Astrocyte of the cerebellum (primary cell): ENCODE results near the gene NUB1.
A peak's percentile ranks its signal among the peaks of the same experiment; 100 is the strongest.

ENCODE experiments used
- DNase-seq: peaks from one replicate; pipeline ENCODE4 v3.0.0-alpha.2; 2011; ENCODE audit warnings: low read depth
- H3K4me3 ChIP-seq: 2 replicates; pipeline ENCODE4 v1.5.1; 2011; ENCODE audit warnings: mild to moderate bottlenecking, low read depth, low read length, moderate library complexity
- in situ Hi-C: cut with HindIII; loops from 2 replicates; pipeline ENCODE4 v1.10.0; 2017; ENCODE audit warnings: low sequenced_read_pairs
- TF ChIP-seq, protein P1 (sequence below): IDR thresholded peaks from 2 replicates; pipeline ENCODE4 v1.5.1; 2012; ENCODE audit warnings: low read length, low read depth, moderate library complexity, mild to moderate bottlenecking; ENCODE audit errors: missing control alignments

Gene NUB1

DNA sequence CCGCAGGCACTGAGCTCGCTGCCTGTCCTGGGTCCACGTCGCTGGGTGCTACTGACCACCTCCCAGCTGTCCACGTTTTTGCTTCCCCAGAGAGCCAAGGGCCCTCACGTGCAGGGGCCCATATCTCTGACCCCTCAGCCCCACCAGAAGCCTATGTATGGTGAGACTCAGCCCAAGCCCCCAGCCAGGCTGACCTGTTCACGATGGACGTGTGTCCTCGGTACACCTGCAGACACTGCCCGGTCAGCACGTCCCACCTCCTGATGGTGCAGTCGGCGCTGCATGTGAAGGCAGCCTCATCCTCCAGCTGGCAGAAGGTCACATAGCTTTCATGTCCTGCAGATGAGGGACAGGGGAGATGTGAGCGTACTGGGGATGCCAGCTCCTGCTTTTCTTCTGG, 58.3 kb downstream of the NUB1 start:
- no peak for DNase-seq
- TF ChIP-seq, protein P1, sequence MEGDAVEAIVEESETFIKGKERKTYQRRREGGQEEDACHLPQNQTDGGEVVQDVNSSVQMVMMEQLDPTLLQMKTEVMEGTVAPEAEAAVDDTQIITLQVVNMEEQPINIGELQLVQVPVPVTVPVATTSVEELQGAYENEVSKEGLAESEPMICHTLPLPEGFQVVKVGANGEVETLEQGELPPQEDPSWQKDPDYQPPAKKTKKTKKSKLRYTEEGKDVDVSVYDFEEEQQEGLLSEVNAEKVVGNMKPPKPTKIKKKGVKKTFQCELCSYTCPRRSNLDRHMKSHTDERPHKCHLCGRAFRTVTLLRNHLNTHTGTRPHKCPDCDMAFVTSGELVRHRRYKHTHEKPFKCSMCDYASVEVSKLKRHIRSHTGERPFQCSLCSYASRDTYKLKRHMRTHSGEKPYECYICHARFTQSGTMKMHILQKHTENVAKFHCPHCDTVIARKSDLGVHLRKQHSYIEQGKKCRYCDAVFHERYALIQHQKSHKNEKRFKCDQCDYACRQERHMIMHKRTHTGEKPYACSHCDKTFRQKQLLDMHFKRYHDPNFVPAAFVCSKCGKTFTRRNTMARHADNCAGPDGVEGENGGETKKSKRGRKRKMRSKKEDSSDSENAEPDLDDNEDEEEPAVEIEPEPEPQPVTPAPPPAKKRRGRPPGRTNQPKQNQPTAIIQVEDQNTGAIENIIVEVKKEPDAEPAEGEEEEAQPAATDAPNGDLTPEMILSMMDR, result no peak
- no peak overlapping the region for H3K4me3 ChIP-seq
- in situ Hi-C loops, result no loop called here

GRCh38 chr7:151400626-151401315, 59.2 kb downstream of the NUB1 start:
- H3K4me3 ChIP-seq, result no peak overlapping the region
- in situ Hi-C loops, result no loop called here
- TF ChIP-seq, protein P1, result no peak
- DNase-seq, result no peak

GRCh38 chr7:151402029-151402835, 60.6 kb downstream of the NUB1 start:
- TF ChIP-seq, protein P1, result peak; percentile 16
- in situ Hi-C loops, result no loop called here
- no peak overlapping the region for H3K4me3 ChIP-seq
- no peak for DNase-seq

GRCh38 chr7:151403764-151404163, 62.2 kb downstream of the NUB1 start:
- H3K4me3 ChIP-seq, result no peak overlapping the region
- in situ Hi-C loops, result no loop called here
- TF ChIP-seq, protein P1, result no peak
- DNase-seq, result no peak

- H3K4me3 ChIP-seq, result no peak overlapping the region
- DNase-seq, result no peak
- TF ChIP-seq, protein P1, result no peak
- in situ Hi-C loops, result no loop called here
Measured at GRCh38 chr7:151404216-151405011, 62.8 kb downstream of the NUB1 start.

DNA sequence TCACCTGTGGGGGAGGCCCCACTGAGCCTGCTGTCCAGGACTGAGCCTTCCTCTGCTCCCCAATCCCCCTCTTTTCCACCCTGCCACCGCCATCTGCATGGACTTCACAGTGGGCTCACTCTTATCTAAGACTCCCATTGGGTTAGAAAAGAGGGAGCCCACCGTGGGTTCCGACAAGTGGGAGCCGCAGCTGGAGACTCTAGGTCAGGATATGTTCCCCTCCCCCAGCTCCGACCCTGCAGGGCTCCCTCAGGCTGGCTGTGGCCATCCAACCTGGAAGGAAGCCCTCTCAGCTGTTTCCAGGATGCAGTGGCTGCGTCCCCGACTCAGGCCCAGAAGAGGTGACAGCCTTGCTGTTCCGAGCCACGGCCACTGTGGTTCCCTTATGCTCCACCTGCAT, 63.4 kb downstream of the NUB1 start:
- in situ Hi-C loops, result no loop called here
- no peak for DNase-seq
- H3K4me3 ChIP-seq, result no peak overlapping the region
- TF ChIP-seq, protein P1, result no peak
